GM19238 (cell line): Measurements from ENCODE around the gene FGF19.

Experiments used
- DNase-seq: peaks from one replicate; pipeline ENCODE4 v3.0.0; 2011; ENCODE audit warnings: low spot score; ENCODE audit not compliant: insufficient read length

FGF19 gene

DNA sequence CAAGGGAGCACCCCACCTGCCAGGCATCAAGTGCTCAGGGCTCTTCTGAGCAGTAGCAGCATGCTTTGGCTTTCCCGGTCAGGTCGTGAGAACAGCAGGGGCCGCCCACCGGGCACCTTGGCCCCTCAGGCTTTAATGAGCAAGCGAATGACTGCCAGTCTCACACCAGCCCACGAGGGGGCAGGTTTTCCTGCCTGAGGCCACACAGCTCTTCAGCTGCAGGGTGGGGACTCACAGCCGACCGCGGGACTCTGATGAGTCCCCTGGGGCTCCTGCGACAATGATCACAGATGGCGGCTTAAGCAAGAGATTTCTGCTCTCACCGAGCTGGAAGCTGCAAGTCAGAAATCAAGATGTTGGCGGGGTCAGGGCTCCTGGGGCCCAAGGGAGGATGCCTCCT, 14.3 kb upstream of the FGF19 start:
- peak; percentile 64 for DNase-seq

DNA sequence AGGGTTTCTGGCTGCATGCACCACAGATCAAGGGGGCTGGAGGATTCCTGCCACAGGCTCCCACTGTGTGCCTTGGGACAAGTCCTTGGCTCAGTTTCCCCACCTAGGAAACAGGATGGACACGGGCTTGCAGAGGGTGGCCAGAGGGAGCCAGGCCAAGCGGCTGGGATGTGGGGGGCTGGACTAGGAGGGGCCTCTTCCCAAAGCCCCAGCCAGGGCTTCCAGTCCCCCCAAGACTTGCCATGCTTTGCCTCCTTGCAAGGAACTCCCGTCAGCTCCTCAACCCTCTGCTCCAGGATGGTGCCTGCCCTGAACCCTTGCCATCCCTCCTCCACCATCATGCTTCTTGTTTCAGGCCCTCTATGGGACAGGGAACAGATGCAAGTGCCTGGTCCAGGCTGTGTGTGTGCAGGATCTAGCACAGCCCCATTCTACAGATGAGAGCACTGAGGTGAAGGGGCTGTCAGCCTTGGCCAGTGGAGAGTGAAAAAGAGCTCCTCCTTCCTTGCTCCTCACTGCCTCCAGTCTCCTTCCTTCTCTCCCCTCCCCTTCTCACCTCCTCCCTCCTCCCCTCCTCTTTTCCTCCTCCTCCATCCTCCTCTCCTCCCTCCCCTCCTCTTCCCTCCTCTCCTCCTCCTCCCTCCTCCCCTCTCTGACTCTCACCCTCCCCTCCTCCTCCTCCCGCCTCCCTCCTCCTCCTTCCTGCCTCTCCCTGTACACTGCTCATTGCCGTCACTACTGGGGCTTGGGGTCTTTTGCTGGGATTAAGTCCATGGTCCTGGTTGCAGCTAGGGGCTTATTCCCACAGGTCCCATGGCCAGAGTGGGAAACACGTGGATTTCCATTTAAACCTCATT, 13.3 kb upstream of the FGF19 start:
- no peak for DNase-seq

DNA sequence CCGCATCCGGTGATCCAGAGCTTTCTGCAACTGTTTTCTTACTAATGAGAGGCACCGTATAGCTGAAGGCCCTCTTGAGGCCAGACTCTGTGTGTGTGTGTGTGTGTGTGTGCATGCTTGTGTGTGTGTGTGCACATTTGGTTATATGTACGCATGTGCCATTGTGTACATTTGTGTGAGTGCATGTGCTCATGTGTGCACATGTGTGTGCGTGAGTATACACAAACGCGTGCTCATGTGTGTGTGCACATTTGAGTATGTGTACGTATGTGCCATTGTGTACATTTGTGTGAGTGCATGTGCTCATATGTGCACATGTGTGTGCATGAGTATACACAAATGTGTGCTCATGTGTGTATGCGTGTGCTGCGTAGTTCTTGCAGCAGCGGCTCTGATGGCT, 12.3 kb upstream of the FGF19 start:
- DNase-seq: no peak

DNA sequence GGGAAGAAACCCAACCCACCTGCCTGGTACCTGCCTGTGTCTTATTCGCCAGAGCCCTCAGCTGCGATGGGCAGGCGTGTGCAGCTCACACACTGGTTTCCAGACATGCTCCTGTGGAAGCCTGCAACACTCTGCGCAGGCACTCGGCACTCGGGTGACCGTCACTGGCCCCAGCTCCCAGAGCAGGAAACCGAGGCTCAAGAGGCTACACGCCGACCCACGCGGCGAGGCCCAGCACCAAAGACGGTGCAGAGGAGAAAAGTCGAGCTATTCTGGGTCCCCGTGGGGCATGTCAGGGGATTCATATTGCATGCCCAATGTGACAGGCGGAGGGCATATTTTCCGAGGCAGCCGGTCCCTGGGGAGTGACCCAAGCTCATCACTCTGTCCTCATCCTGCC, 11.6 kb upstream of the FGF19 start:
- DNase-seq: no peak

DNA sequence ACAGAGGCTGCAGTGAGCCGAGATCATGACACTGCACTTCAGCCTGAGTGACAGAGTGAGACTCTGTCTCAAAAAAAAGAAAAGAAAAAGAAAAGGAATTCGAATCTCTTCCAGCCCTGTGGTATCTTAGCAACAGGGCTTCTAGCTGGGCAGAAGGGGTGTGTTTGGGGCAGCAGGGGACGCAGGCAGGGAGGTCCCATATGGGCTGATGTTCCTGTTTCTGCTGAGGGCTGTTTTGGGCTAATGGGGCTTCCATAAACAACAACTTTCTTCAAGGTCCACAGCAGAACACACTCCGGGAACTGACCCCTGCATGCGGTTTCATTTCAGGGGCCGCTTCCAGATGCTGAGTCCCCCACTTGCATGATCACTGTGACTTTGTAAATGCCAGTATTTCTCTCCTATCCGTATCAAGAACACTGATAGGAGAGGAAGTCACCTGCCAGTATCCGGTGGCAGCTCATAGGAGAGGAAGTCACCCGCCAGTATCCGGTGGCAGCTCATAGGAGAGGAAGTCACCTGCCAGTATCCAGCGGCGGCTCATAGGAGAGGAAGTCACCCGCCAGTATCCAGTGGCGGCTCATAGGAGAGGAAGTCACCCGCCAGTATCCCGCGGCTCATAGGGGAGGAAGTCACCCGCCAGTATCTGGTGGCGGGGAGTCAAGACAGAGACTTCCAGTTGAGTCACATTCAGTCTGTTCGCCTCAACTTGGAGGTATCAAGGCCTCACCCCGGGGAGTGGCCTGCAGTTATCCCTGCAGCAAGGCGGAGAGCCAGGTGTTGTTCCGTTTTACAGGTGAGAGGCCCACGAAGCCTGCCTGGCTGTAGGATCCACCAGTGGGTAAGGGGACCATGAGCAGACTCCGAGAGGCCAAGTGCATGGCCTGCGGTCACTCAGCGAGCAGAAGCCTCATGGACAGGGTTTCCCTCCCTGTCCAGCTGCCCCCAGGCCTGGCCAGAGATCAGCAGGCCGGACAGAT, 8.3 kb upstream of the FGF19 start:
- DNase-seq: no peak

DNA sequence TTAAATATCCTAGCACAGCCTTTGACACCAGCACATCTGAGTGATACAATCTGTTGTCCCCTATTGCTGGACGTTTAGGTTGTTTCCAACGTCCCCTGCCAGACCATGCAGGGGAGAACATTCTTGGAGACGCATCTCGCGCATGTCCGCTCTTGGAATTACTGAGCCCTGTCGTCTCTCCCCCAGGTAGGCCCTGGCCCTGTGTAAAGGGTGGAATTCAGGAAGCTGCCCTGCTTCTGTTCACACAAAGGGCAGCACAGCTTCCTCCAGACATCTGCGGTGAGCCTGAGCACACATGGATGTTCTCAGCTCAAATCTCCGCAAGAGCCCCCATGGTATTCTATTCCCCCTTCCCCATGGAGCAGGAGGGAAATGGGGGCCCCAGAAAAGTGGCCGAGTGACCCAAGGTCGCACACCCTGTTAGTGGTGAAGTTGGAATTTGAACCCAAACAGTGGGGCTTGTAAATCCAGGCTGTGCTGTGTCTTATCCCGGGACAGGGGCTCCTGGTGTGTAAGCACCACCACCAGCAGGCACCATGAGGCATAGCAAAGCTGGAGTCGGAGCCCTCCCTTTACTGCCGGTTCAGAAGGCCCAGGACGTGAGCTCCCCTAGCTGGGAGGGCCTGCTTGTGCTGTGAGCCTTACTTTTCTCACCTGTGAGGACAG, 5.0 kb upstream of the FGF19 start:
- no peak for DNase-seq

DNA sequence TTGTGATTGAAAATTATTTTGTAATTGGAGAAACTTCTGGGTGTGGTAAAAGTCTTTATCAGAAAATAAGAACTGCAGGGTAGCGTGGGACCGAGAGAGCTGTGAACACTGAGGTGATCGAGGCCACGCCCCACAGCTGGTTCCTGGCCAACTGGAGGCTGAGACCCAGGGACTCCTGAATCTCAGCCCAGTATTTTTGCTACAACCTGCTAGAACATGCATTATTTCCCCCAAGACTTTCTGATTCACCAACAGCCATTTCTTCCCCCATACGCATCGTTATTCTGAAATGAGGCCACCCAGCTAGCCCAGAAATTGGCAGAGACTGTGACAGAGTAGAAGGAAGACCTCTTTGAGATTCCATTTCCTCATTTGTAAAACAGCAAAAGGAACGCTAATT, 3.4 kb upstream of the FGF19 start:
- no peak for DNase-seq

DNA sequence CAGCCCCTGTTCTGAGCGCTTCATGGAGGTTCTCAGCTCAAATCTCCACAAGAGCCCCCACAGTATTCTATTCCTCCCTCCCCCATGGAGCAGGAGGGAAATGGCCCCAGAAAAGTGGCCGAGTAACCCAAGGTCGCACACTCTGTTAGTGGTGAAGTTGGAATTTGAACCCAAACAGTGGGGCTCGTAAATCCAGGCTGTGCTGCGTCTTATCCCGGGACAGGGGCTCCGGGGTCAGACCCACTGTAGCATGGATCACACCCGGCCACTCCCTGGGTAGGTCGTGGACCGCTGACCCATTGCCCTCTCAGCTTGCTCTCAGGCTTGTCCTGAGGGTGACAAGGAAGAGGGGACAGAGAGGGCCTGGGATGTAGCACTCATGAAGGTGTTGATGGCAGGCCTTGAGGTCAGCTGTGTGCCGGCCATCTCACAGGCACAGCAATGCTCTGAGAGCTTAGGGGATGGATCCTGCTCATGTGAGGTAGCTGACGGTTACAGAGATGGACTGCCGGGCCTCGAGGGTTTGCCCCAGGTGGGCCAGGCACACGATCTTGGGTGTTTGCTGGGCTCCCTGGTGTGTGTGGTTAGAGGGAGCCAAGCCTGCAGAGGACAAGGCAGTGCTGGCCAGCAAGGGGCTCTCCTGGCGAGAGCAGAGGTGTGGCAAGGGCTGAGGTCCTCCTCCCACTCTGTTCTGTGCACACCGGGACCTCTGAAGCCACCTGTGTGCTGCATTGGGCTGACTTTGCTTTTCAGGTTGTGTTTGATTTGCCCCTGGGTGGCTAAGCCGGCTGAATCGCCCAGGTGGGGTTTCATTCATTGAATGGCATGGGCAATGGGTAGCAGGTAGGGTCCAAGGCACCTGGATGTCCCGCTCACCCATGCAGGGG, 2.3 kb upstream of the FGF19 start:
- no peak for DNase-seq

DNA sequence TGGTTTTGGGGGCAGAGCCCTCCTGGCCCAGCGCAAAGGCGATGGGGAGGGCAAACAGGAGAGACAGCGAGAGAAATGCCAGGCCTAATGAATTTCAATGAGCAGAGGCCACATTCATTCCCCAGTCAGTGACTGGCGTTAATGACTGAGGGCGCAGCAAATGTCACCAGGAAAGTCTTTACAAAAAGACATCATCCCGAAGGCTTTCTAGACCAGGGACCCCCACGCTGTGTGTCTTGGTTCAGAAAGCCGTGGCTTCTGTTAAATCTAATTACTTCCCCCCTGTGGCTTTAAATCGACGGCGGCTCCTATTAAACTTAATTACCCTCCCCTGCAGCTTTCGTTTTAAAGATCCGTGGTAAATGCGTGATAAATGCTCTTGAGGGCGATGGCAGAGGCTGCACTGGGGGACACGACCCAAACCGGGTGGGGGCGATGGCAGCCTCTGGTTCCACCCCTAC, 1.6 kb upstream of the FGF19 start:
- no peak for DNase-seq

DNA sequence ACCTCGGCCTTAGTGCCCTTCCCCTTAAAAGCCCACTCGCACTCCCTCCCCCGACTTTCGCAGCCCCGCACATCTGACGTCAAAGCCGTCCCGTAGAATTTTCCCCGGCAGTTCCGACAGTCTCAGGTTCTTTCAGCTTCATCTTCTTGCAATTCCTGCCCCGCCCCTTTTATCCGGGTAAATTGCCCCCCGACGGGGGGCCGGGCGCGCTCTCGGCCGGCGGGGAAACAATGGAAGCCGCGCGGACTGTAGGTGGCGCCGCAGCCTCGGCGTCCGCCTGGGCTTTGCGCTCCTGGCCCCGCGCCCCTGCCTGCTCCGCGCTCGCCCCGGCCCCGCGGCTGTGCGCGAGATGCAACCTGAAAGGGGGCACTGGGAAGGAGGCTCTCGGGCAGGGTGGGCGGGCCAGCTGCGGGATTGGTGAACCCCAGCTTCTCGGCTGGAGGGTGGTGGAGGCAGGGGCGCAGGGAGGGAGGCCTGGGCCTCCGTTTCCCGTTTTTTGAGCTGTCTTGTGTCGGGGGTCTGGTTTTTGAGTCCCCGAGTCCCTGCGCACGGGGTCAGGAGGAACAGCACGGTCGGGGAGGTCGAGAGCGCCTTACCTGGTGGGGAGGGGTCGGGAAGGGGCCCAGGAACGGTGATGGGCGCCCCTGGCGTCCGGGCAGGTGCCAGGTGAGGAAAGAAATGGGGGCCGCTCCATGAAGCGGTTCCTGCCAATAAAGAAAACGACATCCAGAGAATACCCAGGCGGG, 859 bp upstream of the FGF19 start:
- no peak for DNase-seq

DNA sequence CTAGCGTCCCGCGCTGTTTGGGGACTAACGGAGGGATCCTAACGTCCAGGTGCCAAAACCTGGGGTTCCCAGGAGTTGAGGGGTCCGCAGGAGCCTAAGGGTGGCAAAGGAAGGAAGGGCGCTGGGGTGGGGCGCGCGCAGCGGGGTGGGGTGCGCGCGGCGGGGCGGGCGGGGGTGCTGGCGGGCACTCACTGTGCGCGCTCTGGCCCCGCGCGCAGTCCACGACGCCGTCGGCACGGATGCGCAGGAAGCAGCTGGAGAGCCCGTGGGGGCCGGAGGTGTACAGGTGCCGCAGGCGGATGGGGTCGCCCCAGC, 412 bp downstream of the FGF19 start:
- DNase-seq: no peak

DNA sequence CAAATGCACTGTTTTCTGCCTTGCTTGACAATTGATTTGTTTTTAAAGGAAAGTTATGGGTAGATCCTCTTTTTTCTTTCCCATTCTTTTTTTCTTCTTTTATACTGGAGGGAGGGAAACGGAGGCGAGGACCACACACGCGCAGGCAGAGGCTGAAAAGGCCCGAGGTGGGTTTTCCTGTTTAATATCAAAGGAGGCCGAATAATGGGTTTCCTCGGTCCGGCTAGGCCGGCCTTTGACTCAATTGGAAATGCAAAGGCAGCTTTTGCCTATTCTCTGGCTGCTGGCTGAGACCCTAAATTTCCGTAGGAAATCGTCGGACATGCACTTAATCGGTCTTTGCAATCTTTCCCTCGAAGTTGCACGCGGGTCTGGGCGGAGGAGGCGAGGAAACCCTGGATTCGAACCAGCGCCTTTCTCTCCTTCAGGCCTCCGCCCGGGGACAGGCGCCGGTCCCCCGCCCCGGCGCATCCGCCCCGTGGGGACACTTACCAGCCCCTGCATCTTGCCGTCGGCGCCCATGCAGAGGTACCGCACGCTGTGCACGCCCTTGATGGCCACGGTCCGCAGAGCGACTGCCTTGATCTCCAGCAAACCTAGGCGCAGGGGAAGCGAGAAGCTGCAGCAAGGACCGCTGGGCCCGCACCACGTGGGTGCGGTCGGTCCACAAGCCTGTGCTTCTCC, 911 bp downstream of the FGF19 start:
- no peak for DNase-seq

DNA sequence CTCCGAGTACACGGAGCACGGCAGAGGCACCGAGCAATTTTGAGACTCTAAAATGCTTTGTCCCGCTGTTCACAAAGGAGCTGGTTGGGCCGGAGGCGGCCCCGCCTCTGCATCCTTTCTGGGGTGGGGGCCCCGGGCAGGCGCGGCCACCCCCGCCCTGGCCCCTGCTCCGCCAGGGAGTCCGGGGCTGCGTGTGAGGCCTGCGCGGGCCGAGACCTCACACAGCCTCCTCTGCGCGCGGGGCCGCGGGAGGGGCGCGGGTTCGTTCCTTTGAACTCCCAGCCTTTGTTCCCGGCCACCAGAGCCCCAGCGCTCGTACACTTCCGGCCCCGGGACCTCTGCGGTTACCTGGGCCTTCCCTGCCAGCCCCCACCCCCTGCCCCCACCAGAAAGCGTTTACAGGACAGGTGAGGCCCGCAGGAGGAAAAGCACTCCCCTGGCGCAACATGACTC, 1.6 kb downstream of the FGF19 start:
- DNase-seq: no peak

DNA sequence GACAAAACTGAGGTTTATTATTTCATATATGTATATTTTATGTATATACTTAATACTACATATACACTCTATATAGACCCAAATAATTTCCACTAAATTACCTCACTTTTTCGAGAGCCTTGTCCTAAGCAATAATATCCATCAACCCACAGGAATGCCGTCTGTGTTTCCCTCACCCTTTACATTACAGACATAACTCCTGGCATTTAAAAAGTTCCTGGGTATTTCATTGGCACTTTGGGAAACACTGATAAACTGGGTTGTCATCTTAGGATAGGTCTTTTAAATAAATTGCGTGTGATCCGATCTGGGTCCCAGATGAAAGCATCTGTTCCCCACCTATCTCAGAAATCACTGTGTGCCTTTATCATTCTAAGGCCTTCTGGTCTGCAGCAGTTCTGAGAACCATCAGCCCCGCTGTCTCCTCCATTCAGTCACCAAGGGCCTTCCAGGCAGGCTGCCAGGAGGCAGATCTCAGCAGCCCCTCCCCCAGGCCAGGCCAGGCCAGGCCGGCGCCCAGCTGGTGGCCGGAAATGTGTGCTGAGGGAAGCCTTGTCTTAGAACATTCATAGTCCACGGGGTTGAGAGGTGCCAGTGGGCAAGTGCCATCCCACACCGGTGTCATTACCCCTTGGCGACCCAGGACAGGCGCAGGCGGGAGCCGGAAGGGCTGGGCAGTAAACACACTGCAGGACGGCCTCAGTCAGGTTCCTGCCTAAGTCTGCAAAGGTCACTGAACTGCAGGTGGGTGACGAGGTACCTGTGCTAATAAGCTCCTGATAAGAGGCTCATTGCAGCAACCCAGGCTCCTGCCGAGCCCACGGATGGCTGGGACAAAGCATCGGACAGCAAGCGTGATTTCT, 3.3 kb downstream of the FGF19 start:
- DNase-seq: no peak

DNA sequence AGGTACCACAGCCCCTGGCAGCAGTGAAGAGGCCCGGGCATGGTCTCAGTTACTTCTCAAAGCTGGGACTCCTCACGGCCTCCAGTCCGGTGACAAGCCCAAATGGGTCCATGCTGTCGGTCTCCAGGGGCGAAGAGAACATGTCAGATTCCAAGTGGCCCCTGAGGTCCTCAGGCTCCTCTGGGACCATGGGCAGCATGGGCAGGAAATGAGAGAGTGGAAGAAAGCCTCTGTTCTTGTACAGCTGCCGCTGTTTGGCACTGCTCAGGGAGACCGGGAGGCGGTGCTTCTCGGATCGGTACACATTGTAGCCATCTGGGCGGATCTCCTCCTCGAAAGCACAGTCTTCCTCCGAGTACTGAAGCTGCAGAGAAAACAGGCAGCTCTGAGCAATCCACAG, 4.6 kb downstream of the FGF19 start:
- DNase-seq: no peak

DNA sequence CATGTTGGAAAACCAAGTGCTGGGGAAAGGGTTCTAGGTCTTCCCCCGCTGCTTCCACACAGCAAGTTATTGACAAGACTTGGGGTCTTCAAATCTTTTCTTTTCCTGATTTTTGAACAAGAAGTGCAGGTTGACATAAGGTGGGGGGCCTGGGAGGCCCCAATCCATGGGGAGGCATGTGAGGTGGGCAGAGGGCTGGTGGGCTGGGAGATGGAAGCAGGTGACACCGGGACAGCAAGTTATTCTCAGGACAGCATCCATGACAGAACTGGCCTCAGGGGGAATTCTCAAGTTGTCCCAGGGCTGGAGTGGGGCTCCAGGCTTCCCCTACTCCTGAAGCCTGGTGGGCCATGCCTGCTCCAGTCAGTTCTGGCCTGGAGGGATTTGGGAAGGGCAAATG, 5.5 kb downstream of the FGF19 start:
- no peak for DNase-seq

DNA sequence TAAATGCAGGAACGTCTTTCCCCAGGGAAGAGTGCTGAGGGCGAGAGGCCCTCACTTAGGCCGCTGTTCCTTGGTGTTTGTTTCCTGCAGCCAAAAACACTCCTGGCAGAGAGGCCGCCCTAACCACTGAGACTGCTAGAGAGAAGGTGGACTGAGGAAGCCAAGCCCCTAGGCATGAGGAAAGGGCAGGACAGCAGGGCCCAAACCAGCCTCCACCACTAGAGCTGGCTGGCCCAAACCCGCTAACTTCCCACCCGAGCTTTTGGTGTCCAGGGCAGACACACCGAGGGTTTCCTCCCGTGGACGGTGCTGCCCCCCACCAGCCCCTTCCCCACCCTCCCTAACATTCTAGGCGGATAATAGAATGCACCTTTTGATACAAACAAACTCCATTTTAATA, 6.0 kb downstream of the FGF19 start:
- no peak for DNase-seq

DNA sequence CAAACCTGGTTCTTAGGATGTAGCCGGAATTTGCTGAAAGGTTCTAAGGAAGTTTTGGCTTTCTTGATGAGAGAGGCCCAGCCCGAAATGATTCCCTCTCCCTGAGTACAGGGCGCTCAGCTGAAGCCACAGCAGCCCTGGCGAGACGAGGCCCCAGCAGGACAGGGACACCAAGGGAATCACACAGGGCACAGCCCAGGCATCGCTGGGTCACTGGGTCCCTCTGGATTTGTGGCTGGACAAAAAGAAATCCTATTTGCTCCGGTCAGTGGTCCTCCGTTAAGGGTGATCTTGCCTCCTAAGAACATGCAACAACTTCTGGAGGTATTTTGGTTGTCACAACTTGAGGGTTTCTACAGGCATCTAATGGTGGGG, 6.4 kb downstream of the FGF19 start:
- DNase-seq: no peak
